ENCODE results near the gene DDRGK1.

The DDRGK1 gene

DNA sequence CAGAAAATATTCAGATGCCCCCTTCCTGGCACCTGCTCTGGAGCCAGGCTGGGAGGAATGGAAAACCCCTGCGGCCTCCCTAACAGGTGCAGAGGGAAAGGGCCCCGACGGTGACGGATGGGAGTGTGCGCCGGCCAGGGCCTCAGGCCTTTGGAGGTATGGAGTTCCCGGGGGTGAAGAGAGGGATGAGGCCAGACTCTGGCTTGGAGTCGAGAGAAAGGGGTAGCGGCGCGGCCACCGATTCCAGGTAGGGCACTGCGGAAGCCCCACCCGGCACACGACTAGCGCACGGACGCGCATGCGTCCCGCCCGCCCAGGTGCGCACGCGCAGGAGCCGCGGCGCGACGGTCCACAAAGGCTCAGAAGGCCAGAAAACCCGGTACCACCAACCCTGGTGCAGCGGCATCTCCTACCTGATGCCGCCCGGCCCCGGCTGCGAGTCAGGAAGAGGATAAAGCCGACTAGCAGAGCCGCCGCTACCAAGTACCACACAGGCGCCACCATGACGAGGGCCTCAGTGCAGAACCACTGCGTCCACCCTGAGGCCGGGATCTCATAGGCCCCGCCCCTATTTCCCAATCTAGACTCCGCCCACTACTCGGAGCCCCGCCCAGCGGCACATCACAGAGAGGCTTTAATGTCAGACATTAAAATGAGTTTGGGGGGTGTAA is at the start of gene DDRGK1:
Gene DDRGK1 (minus strand): TSS at position 559 of the 671 bp plus-strand sequence. CDS start 55 bp downstream, at position 504.
- peak; percentile 52 for DNase-seq

GRCh38 chr20:3251806-3252205 is 47.3 kb upstream of the DDRGK1 start:
- DNase-seq: no peak

DNA sequence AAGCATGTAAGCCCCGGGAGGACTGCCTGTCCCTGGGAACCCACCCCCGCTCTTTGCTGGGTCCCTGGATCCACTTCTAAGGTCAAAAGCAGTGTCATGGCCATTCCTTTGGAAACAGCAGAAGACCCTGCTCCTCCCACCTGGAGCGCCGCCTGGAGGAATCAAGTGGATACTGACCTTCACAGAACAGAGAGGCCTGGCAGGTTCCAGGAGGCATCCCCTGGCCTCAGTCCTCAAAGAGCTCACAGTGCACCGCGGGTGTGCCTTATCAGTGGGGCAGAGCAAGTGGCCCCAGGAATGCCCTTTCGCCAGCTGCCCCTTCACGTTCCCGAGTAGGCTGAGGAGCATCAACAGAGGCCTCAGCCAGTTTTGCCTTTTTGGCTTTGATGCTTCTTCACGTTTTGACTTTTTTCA is 45.6 kb upstream of the DDRGK1 start:
- no peak for DNase-seq

GRCh38 chr20:3248993-3249347 is 44.5 kb upstream of the DDRGK1 start:
- no peak for DNase-seq

- DNase-seq: no peak
These were observed 43.9 kb upstream of the DDRGK1 start for GRCh38 chr20:3248167-3248992.

DNA sequence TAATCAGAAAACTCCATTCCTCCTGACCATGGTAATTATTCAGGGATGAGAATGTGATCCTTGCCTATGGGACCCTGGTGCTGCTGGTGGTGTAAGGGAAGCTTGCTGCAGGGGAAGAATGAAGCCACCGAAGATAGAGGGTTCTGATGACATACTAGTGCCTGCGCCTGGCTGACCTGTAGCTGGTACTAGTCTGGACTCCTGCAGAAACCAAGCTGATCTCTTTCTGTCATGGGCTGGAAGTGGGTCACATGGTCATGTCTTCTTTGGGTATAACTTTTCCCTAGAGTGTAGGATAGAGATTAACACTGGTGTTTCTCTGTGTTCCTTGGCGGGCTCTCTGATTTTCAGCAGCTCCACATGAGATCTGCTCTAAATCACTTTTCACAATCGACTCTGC is 43.2 kb upstream of the DDRGK1 start:
- DNase-seq: no peak

GRCh38 chr20:3246682-3247081 is 42.2 kb upstream of the DDRGK1 start:
- DNase-seq: no peak

DNA sequence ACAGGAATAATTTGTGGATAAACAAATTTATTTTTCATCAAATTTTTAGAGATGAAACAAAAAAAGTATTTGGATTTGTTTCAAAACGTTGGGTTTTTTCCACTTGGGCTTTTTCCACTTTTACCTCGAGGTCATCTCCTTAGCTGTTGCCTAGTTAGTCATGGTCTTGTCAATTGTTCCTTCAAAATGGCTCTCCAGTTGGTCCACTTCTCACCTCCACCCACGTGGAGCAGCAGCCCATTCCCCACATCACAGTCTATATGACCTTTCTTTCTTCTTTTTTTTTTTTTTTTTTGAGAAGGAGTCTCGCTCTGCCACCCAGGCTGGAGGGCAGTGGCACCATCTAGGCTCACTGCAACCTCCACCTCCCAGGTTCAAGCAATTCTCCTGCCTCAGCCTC is 41.2 kb upstream of the DDRGK1 start:
- no peak for DNase-seq

DNA sequence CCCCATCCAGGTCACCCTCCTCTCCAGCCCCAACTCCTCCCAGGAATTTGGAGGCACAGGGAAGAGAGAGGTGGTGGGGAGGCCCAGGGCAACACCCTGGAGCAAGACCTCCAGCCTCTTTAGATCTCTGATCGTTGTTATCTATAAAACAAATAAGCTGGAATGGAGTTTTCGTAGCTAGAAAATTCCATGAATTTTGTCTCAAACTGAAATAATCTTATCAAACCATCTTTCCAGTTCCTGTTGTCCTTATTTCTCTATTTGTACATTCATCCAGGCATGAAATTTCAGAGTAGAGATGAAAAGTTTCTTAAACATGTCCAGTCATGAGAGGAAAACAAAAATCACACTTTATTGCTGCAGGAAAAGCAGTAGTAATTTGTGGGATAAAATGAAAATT is 40.7 kb upstream of the DDRGK1 start:
- no peak for DNase-seq

- no peak for DNase-seq
These were observed 40.1 kb upstream of the DDRGK1 start for GRCh38 chr20:3244613-3245012.

DNA sequence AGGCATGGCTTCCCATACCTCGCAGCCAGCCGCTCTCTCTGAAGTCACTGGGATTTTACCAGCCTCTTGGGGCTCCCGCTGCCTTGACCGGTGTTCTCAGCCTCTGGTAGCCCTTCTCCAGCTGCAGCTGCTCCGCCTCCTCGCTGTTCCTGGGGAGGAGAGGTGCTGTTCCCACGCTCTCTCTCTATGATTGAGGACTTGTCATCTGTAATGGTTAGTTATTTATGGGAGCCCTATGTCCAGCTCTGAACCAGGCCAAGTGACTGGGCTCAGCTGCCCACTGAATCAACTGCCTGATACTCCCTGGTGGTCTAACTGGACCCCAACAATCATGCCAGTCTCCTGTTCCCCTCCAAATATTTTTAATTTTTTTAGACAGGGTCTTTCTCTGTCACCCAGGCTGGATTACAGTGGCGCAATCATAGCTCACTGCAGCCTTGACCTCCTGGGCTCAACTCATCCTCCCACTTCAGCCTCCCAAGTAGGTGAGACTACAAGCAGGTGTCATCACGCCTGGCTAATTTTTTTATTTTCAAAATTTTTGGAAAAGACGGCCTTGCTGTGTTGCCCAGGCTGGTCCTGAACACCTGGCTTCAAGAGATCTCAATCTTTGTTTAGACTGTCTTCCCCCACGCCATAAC is 39.4 kb upstream of the DDRGK1 start:
- no peak for DNase-seq

GRCh38 chr20:3242172-3242692 is 37.8 kb upstream of the DDRGK1 start:
- DNase-seq: no peak

GRCh38 chr20:3240776-3241363 is 36.4 kb upstream of the DDRGK1 start:
- no peak for DNase-seq

DNA sequence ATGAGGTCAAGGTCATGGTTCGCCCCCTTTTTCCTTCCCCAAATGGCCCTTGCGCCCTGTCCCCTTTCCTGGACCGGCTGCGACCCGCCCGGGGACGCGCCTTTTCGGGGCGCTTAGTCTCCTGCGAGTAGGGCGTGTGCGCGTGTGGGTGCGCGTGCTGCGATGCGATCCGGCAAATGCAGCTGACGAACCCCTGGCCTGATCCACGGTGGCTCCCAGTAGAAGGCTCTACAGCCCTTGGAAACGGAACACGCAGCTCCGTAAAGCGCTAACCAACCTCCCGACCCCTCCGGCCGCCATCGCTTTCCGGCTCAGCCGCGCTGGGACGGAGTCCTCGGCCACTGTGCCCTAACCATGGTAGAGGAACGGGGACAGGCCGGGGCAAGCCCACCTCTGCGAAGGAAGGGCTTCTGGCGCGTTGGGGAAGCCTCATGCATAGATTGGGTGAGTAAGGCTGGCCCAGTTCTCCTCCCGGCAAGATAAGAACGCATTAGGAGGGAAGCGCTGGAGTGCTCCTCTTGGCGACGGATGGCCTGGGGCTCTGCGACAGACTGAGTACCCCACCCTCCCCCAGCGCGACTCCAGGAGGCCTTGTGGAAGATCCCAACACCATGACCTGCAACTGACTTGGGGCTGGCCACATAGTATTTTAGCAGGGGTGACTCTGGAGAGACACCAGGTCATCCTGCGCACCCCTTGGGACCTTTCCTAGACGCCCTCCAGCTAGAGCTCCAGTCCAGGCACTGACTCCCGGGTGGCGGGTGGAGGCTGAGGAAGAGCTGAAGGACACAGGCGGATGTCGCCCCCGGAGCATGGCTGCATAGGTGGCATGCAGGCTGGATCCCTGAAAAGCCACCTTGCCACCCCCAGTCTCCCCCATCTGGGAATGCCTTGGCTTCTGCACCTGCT is 35.6 kb upstream of the DDRGK1 start:
- no peak for DNase-seq

GRCh38 chr20:3239026-3239866 is 34.8 kb upstream of the DDRGK1 start, which contains the start of gene SLC4A11:
TSS of gene SLC4A11 (minus strand) at chr20:3239190. CDS start at chr20:3239137, 53 bp downstream.
- DNase-seq: no peak

- no peak for DNase-seq
These were observed 34.1 kb upstream of the DDRGK1 start for GRCh38 chr20:3238616-3239025.

DNA sequence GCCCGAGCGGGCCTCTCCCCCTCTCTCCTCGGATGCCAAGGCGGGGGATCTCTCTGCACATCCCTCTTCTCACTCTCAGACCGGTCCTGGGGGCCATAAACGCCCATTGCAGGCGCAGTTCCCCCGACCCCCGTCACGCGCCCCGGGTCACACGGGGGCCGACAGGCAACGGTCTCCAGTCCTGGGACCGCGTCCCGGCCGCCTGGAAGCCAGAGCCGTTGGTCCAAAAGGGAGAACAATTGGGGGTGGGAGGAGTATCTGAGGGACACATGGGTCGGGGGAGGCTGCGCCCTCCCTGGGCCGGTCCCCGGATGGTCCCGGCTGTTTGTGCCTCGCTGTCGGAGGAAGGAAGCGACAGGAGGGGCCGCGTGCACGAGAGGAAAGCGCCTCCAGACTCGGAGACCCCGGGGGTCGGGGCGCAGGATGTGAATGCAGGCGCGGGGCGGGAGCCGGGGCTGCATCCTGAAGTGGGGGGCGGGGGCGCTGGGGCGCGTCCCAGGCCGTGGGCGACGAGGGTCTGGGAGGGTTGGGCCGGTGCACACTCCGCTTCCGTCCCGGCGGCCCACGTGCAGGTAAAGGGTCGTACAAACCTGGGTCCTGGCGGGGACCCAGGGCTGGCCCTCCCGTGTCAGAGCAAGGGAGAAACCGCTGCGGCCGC is 33.6 kb upstream of the DDRGK1 start:
- no peak for DNase-seq

DNA sequence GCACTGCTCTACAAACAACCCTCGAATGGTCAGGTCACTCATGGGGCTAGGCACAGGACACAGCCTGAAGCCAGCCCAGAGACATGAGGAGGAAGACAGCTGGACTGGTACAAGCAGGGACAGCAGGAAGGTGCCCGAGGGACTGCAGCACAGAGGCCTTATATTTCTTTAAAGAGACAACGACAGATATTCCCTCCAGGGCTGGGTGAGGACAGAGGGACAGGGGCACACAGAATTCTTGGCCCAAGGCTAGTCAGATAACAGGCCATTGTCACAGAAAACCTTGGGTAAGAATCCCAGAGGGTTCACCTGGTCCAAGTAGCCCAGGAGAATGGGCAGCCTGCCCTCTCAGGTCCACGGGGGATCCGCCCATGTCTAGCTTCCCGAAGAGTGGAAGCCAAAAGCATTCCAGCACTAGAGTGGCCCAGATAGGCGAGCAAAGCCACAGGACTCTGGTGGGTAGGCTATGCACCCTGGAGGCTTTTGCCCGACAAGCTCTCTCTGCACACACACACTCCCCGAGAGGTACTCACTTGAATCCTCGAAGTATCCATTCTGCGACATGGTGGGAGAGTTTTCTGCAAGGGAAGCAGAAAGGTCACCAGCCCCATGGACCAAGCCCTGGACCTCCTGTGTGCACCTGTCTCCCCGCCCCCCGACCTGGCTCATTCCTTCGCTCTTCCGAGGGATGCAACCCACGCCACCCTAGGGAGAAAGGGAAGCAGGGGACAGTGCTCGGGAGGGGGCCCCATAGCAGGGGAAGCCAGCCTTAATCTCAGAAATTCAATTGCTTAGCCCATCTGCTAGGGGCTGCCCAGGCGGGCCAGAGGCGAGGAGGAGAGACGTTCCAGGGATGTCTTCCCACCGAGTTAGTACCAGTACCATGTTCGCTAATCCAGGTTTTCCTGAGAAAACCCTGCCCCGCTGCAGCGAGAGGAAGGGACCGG is 32.8 kb upstream of the DDRGK1 start:
- no peak for DNase-seq

GRCh38 chr20:3235666-3236324 is 31.3 kb upstream of the DDRGK1 start:
- no peak for DNase-seq
